IMR-90 (cell line): Measurements from ENCODE around the gene SIGLEC11.

Experiments used
- CTCF ChIP-seq: conservative IDR thresholded peaks from 2 replicates; pipeline ENCODE4 v1.5.1; 2012; ENCODE audit warnings: mild to moderate bottlenecking, low read depth, low read length, improper control_type of control experiment
- MXI1 ChIP-seq: IDR thresholded peaks from 2 replicates; pipeline ENCODE4 v1.6.1; 2012; ENCODE audit warnings: low read depth, mild to moderate bottlenecking, low read length, moderate library complexity, borderline replicate concordance

- no peak for TF ChIP-seq CTCF
- TF ChIP-seq MXI1: no peak
These were observed 47.8 kb downstream of the SIGLEC11 start for GRCh38 chr19:49912965-49913685.
